Osteocyte (in vitro differentiated cells): ENCODE measurements around the gene FAM53B. TPM values are rescaled to one million over a fixed set of nuclear protein-coding genes. Genes with fewer than 3 reads are reported as not detected.

Experiments
- DNase-seq: peaks from one replicate; pipeline ENCODE4 v3.0.0; 2021; ENCODE audit warnings: mixed read lengths; ENCODE audit not compliant: unreplicated experiment; ENCODE audit errors: extremely low spot score
- H3K27ac Mint-ChIP-seq: one replicate; pipeline ENCODE4 v1.8.0; 2021; ENCODE audit warnings: mild to moderate bottlenecking, mixed read lengths; ENCODE audit not compliant: unreplicated experiment
- H3K27me3 Mint-ChIP-seq: one replicate; pipeline ENCODE4 v1.8.0; 2021; ENCODE audit warnings: mixed read lengths; ENCODE audit not compliant: unreplicated experiment
- H3K36me3 Mint-ChIP-seq: one replicate; pipeline ENCODE4 v1.8.0; 2021; ENCODE audit warnings: mixed read lengths; ENCODE audit not compliant: unreplicated experiment
- H3K4me1 Mint-ChIP-seq: one replicate; pipeline ENCODE4 v1.8.0; 2021; ENCODE audit warnings: mixed read lengths; ENCODE audit not compliant: unreplicated experiment
- H3K4me3 Mint-ChIP-seq: one replicate; pipeline ENCODE4 v1.8.0; 2021; ENCODE audit warnings: mild to moderate bottlenecking, moderate library complexity, mixed read lengths; ENCODE audit not compliant: unreplicated experiment
- H3K9me3 Mint-ChIP-seq: one replicate; pipeline ENCODE4 v1.8.0; 2021; ENCODE audit warnings: mixed read lengths; ENCODE audit not compliant: unreplicated experiment
- CTCF ChIP-seq: fragments of 200-600 bp; sonication (generic); IDR thresholded peaks from 2 replicates; pipeline ENCODE4 v1.5.0; 2021; ENCODE audit warnings: antibody characterized with exemption, mild to moderate bottlenecking, moderate library complexity
- total RNA-seq: library from RNA; stranded (reverse); gene quantifications from 2 replicates; pipeline ENCODE4 v1.2.1, GENCODE V29; 2021

FAM53B gene
- total RNA-seq, 1 donor from 2014 or later, result 14.7 TPM

GRCh38 chr10:124587811-124588211, 156.4 kb downstream of the FAM53B start:
- Mint-ChIP-seq H3K27ac (no peak overlapping the region), H3K36me3 (peaks cover 2% of the 10 kb centered on the region), H3K27me3 (peaks cover 5% of the 10 kb centered on the region), H3K9me3 (peaks cover 4% of the 10 kb centered on the region), H3K4me1 (no peaks in the 10 kb centered on the region), H3K4me3 (no peak overlapping the region)
- no peak for DNase-seq
- no peak for TF ChIP-seq CTCF

GRCh38 chr10:124586142-124586541, 158.0 kb downstream of the FAM53B start:
- Mint-ChIP-seq H3K4me1 (no peaks in the 10 kb centered on the region), H3K36me3 (no peaks in the 10 kb centered on the region), H3K9me3 (peaks cover under 1% of the 10 kb centered on the region), H3K27ac (no peak overlapping the region), H3K27me3 (peaks cover 6% of the 10 kb centered on the region), H3K4me3 (no peak overlapping the region)
- TF ChIP-seq CTCF, result no peak
- DNase-seq, result no peak

GRCh38 chr10:124579011-124579399, 165.2 kb downstream of the FAM53B start:
- Mint-ChIP-seq H3K4me1 (no peaks in the 10 kb centered on the region), H3K9me3 (peaks cover 5% of the 10 kb centered on the region), H3K36me3 (no peaks in the 10 kb centered on the region), H3K27me3 (peaks cover 11% of the 10 kb centered on the region), H3K4me3 (no peak overlapping the region), H3K27ac (no peak overlapping the region)
- no peak for TF ChIP-seq CTCF
- no peak for DNase-seq

- H3K9me3 Mint-ChIP-seq, result peaks cover 5% of the 10 kb centered on the region
- no peak for TF ChIP-seq CTCF
- H3K27ac Mint-ChIP-seq, result no peak overlapping the region
- no peak for DNase-seq
- no peak overlapping the region for H3K4me3 Mint-ChIP-seq
- no peaks in the 10 kb centered on the region for H3K4me1 Mint-ChIP-seq
- H3K27me3 Mint-ChIP-seq, result peaks cover 11% of the 10 kb centered on the region
- H3K36me3 Mint-ChIP-seq, result no peaks in the 10 kb centered on the region
These were observed 165.8 kb downstream of the FAM53B start for GRCh38 chr10:124578231-124579010.

- Mint-ChIP-seq H3K27ac (no peak overlapping the region), H3K9me3 (peaks cover 5% of the 10 kb centered on the region), H3K4me3 (no peak overlapping the region), H3K4me1 (no peaks in the 10 kb centered on the region), H3K36me3 (no peaks in the 10 kb centered on the region), H3K27me3 (peaks cover 7% of the 10 kb centered on the region)
- TF ChIP-seq CTCF, result no peak
- no peak for DNase-seq
These were observed 166.5 kb downstream of the FAM53B start for GRCh38 chr10:124577651-124578050.
